Dendritic cell treated with granulocyte-macrophage colony-stimulating factor and Interleukin-4, amounts not matched to agents 40 ng/mL and 50 ng/mL, for 4 days (primary cell): ENCODE data around the gene C5.
"Not testable (repeated sequence)": the region's sequence is repeated elsewhere in the genome, so short reads cannot be mapped to it uniquely, and the experiment has no call there.

Experiments
- H3K27ac Mint-ChIP-seq: one replicate; pipeline ENCODE4 v1.8.0; 2022; ENCODE audit warnings: mild to moderate bottlenecking, mixed read lengths
- H3K27me3 Mint-ChIP-seq: one replicate; pipeline ENCODE4 v1.8.0; 2022; ENCODE audit warnings: mild to moderate bottlenecking, mixed read lengths
- H3K36me3 Mint-ChIP-seq: one replicate; pipeline ENCODE4 v1.8.0; 2022; ENCODE audit warnings: low read depth, mixed read lengths
- H3K4me1 Mint-ChIP-seq: one replicate; pipeline ENCODE4 v1.8.0; 2022; ENCODE audit warnings: low read depth, mixed read lengths
- H3K4me3 Mint-ChIP-seq: one replicate; pipeline ENCODE4 v1.8.0; 2022; ENCODE audit warnings: mild to moderate bottlenecking, moderate library complexity, mixed read lengths
- H3K9me3 Mint-ChIP-seq: one replicate; pipeline ENCODE4 v1.8.0; 2022; ENCODE audit warnings: mixed read lengths
- intact Hi-C: fragments of 100-400 bp; cut with micrococcal nuclease; formaldehyde crosslinking; loops from one replicate; pipeline ENCODE4 v1.15.0; 2022

C5 gene

DNA sequence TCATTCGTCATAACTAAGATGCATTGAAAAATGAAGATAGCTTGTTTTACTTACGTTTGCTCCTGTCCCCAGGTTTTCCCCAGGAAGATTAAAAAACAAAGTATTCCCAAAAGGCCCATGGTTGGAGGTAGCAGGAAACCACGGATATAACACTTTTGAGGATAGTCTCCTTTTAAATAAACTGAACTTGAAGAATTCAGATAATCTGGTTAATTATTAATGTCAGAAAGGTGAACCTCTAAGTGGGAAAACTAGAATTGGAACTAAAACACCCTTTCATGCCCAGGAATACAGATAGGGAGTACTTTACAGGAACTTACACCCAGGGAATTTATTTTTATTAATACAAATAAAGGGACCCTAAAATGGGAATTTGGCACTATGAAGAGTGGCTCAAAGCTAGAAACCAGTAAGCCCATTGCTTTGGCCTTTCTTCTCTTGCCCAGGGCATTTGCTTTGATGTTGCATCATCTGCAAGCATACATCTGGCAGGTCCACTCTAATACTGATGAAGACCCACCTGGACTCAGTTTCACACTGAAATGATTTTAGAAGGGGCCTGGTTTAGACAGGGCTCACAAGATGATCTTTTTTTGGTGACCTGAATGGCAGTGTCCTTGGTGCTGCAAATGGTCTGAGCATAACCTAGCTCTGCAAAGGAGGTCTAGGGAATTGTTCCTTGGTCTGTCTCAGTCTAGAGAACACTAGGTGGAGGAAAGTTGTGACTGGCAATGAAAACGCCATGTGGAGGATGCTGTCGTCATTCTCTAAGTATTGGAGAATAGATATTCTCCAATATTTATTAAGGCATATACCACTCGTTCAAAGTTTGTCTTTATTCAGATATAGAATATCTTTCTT is at the start of gene C5:
Gene C5, minus strand, starts transcription at position 148 of the 861 bp plus-strand sequence. Its CDS starts 29 bp downstream, at position 119.
- H3K4me1 Mint-ChIP-seq, result no peaks in the 10 kb centered on the region
- no peak within 1 kb of the TSS for H3K27ac Mint-ChIP-seq
- H3K36me3 Mint-ChIP-seq, result no peaks in the 10 kb centered on the region
- H3K27me3 Mint-ChIP-seq, result no peaks in the 10 kb centered on the region
- H3K9me3 Mint-ChIP-seq, result no peaks in the 10 kb centered on the region
- H3K4me3 Mint-ChIP-seq, result no peak within 1 kb of the TSS
- intact Hi-C loops, result no loop called here

DNA sequence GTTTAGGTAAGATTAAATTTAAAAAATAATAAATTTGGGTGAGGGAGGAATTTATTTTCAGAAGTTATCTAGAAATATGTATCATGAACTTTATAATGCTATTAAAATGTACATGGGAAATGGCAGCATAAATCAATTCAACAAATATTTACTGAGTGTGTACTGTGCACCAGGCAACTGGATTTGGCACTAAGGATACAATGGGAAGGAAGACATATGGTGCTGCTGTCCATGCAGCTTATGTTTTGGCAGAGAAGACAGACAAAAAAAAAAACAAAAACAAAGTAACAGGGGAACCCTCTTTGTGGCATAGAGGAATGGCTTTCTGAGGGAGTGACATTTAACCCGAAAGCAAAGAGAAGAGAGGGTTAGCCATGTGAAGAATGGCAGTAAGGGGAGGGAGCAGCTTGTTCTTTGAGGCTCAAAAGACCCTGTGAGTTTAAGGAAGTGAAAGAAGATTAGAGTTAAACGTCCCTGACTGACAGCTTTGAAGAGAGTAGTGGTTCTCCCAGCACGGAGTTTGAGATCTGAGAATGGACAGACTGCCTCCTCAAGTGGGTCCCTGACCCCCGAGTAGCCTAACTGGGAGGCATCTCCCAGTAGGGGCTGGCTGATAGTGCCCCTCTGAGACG is 48.6 kb upstream of the C5 start:
- H3K4me3 Mint-ChIP-seq, result no peak overlapping the region
- intact Hi-C loops, result no loop called here
- no peaks in the 10 kb centered on the region for H3K27me3 Mint-ChIP-seq
- H3K36me3 Mint-ChIP-seq, result peaks cover 34% of the 10 kb centered on the region
- peak overlapping the region; percentile 60 for H3K27ac Mint-ChIP-seq
- H3K9me3 Mint-ChIP-seq, result peaks cover 27% of the 10 kb centered on the region
- H3K4me1 Mint-ChIP-seq, result peaks cover 14% of the 10 kb centered on the region

DNA sequence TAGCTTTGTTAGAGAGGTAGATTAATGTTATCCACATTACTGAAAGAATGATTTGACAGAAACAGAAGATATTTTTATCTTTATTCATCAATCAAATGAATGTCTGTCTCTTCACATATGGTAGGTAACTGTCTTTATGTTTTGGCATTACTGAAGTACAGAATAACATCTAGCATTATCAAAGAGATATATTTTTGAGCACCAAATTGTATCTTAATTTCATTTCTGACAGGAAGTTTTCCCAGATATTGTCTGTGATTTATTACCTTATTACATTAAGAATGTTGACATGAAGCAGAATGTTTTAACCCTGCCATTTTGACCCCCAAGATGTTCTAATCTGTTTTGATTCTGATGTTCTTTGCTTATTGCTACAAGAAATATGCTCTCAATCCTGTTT is 45.0 kb upstream of the C5 start:
- H3K4me3 Mint-ChIP-seq, result no peak overlapping the region
- H3K36me3 Mint-ChIP-seq, result peaks cover 63% of the 10 kb centered on the region
- no peak overlapping the region for H3K27ac Mint-ChIP-seq
- H3K4me1 Mint-ChIP-seq, result peaks cover 9% of the 10 kb centered on the region
- intact Hi-C loops, result no loop called here
- no peaks in the 10 kb centered on the region for H3K27me3 Mint-ChIP-seq
- peaks cover 8% of the 10 kb centered on the region for H3K9me3 Mint-ChIP-seq

- Mint-ChIP-seq H3K4me1 (peaks cover 24% of the 10 kb centered on the region), H3K36me3 (peaks cover 61% of the 10 kb centered on the region)
- H3K4me3 Mint-ChIP-seq, H3K9me3 Mint-ChIP-seq, H3K27me3 Mint-ChIP-seq, H3K27ac Mint-ChIP-seq, intact Hi-C loops: not testable (repeated sequence)
Observed at GRCh38 chr9:121090743-121091142, 40.7 kb upstream of the C5 start.

DNA sequence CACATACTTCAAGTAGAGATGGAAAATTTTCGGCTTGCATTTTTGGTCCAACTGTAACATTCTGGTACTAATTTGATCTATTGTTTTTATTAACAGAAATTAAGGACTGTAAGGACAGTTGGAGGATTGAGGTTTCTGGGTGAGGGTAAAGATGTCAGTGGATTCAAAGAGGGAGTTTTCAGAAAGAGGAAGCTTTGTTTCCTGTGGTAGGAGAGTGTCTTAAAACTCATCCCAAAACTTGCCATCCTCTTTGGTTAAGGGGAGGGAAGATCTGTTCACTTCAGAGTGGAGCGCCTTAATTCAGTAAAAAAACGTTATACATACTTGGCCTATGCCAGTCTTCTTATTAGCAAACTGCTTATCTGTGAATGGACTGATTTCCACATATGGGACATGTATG is 38.5 kb upstream of the C5 start:
- Mint-ChIP-seq H3K4me3 (no peak overlapping the region), H3K9me3 (no peaks in the 10 kb centered on the region), H3K4me1 (peaks cover 33% of the 10 kb centered on the region), H3K36me3 (peaks cover 61% of the 10 kb centered on the region), H3K27me3 (no peaks in the 10 kb centered on the region), H3K27ac (peak overlapping the region; percentile 6)
- intact Hi-C loops, result no loop called here

GRCh38 chr9:121085661-121086060 is 35.6 kb upstream of the C5 start:
- no peak overlapping the region for H3K4me3 Mint-ChIP-seq
- intact Hi-C loops, result no loop called here
- no peaks in the 10 kb centered on the region for H3K27me3 Mint-ChIP-seq
- H3K4me1 Mint-ChIP-seq, result peaks cover 44% of the 10 kb centered on the region
- no peak overlapping the region for H3K27ac Mint-ChIP-seq
- H3K9me3 Mint-ChIP-seq, result no peaks in the 10 kb centered on the region
- peaks cover 47% of the 10 kb centered on the region for H3K36me3 Mint-ChIP-seq

DNA sequence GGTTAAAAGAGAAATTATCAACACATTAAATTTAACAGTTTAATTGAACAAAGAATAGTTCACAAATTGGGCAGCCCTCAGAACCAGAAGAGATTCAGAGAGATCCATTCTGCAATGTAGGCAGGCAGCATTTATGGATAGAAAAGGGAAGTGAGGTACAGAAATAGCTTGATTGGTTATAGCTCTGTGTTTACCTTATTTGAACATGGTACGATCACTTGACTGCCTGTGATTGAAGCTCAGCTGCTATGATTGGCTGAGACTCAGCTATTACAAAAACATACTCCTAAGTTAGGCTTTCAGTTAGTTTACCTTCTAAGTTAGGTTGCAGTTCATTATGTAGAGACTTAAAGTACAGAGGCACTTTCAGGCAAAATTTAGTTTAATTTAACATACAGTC is 32.0 kb upstream of the C5 start:
- H3K27me3 Mint-ChIP-seq, result no peaks in the 10 kb centered on the region
- peak overlapping the region; percentile 34 for H3K27ac Mint-ChIP-seq
- no peaks in the 10 kb centered on the region for H3K9me3 Mint-ChIP-seq
- intact Hi-C loops, result no loop called here
- peaks cover 29% of the 10 kb centered on the region for H3K4me1 Mint-ChIP-seq
- H3K36me3 Mint-ChIP-seq, result peaks cover 44% of the 10 kb centered on the region
- no peak overlapping the region for H3K4me3 Mint-ChIP-seq

GRCh38 chr9:121075251-121076036 is 25.4 kb upstream of the C5 start:
- Mint-ChIP-seq H3K4me1 (peaks cover 49% of the 10 kb centered on the region), H3K27ac (peak overlapping the region; percentile 92), H3K4me3 (peak overlapping the region; percentile 94), H3K9me3 (no peaks in the 10 kb centered on the region), H3K27me3 (no peaks in the 10 kb centered on the region), H3K36me3 (peaks cover 17% of the 10 kb centered on the region)
- intact Hi-C loops, result loop anchor here (2.0 kb wide), 1 partner anchor 45 kb away; no protein-coding TSS in a partner anchor

- peaks cover 13% of the 10 kb centered on the region for H3K36me3 Mint-ChIP-seq
- no peaks in the 10 kb centered on the region for H3K27me3 Mint-ChIP-seq
- peaks cover 53% of the 10 kb centered on the region for H3K4me1 Mint-ChIP-seq
Observed at GRCh38 chr9:121074370-121075250, 24.5 kb upstream of the C5 start, which contains the start of gene CNTRL. TSS of gene CNTRL (plus strand) at chr9:121074955. CDS start at chr9:121088327, 13,372 bp downstream.

DNA sequence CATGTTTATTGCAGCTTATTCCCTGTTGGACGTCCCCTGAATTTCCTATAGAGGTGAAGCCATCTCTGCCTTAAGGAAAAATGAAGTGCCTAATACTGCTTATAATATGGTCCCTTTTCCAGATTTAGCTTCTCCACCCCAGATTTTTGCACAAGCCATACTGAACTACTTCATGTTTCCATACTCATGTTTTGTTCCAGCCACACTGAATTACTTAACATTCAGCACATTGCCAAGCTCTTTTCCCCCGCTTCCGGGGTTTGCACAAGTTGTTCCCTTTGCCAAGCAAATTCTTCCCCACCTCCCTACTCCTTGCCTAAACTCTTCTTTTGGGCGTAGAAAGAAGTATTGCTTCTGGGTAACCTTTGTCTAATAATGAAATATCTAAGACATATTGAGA is 23.0 kb upstream of the C5 start:
- Mint-ChIP-seq H3K4me1 (peaks cover 64% of the 10 kb centered on the region), H3K27me3 (no peaks in the 10 kb centered on the region), H3K4me3 (peak overlapping the region; percentile 94), H3K27ac (peak overlapping the region; percentile 92), H3K36me3 (peaks cover 13% of the 10 kb centered on the region), H3K9me3 (no peaks in the 10 kb centered on the region)
- intact Hi-C loops, result no loop called here

More at GRCh38 chr9:121074370-121075250, 24.5 kb upstream of the C5 start, which contains the start of gene CNTRL:
- Mint-ChIP-seq H3K4me3 (peak within 1 kb of the TSS; percentile 94), H3K27ac (peak within 1 kb of the TSS; percentile 92), H3K9me3 (no peaks in the 10 kb centered on the region)
- intact Hi-C loops, result loop anchor here (2.0 kb wide), 1 partner anchor 46 kb away; no protein-coding TSS in a partner anchor

DNA sequence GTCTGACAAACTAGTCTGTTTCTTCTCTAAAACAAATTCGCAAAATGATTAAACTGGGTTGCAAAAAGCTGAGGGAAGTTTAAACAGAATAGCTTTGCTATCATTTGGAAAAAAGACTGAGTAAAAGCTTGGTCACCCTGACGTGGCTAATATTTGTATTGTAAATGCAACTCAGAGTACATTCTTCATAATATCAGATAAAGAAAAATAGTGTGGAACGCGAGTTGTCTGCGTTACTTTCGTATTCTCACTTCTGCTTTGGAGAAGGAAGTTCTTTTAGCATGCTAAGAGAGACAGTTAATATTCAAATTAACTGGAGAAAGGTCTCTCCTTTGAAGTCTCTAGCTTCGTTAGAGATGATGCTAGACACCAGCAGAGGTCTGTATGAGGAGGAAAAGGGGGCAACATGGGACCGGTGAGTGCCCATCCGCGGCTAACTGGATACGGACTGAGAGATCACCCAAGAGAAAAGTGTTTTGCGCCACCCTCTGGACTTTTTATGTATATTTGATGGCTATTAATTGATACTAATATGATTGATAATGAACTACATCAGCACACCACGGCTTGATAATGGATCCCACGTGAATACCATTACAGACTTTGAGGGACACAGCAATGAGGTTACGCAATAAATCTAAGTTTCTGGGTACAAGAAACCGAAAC is 21.8 kb upstream of the C5 start:
- intact Hi-C loops, result no loop called here
- Mint-ChIP-seq H3K4me3 (peak overlapping the region; percentile 74), H3K4me1 (peaks cover 67% of the 10 kb centered on the region), H3K9me3 (no peaks in the 10 kb centered on the region), H3K27me3 (no peaks in the 10 kb centered on the region), H3K36me3 (peaks cover 13% of the 10 kb centered on the region), H3K27ac (peak overlapping the region; percentile 92)

DNA sequence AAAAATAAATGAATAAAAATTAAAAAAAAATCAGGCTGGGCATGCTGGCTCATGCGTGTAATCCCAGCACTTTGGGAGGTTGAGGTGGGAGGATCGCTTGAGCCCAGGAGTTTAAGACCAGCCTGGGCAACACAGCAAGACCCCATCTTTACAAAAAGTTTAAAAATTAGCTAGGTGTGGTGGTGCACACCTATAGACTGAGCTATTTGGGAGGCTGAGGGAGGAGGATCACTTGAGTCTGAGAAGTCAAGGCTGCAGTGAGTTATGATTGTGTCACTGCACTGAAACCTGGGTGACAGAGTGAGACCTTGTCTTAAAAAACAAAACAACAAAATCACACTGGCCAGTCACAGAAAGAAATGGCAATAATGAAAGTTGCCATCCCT is 21.3 kb upstream of the C5 start:
- H3K9me3 Mint-ChIP-seq, result no peaks in the 10 kb centered on the region
- H3K27ac Mint-ChIP-seq, result peak overlapping the region; percentile 92
- H3K4me1 Mint-ChIP-seq, result peaks cover 61% of the 10 kb centered on the region
- H3K36me3 Mint-ChIP-seq, result peaks cover 13% of the 10 kb centered on the region
- intact Hi-C loops, result no loop called here
- no peaks in the 10 kb centered on the region for H3K27me3 Mint-ChIP-seq
- peak overlapping the region; percentile 74 for H3K4me3 Mint-ChIP-seq

- intact Hi-C loops, result no loop called here
- H3K4me3 Mint-ChIP-seq, result no peak overlapping the region
- H3K36me3 Mint-ChIP-seq, result peaks cover 1% of the 10 kb centered on the region
- peaks cover 45% of the 10 kb centered on the region for H3K4me1 Mint-ChIP-seq
- no peaks in the 10 kb centered on the region for H3K9me3 Mint-ChIP-seq
- H3K27ac Mint-ChIP-seq, result peak overlapping the region; percentile 39
- H3K27me3 Mint-ChIP-seq, result no peaks in the 10 kb centered on the region
Observed at GRCh38 chr9:121069396-121069795, 19.3 kb upstream of the C5 start.
